Spleen (tissue), 11 donors: Measurements from ENCODE around the gene ZMIZ2. TPM values are rescaled to one million over a fixed set of nuclear protein-coding genes. Genes with fewer than 3 reads are reported as not detected.
"Not testable (repeated sequence)": the region's sequence is repeated elsewhere in the genome, so short reads cannot be mapped to it uniquely, and the experiment has no call there.

Experiments used
- DNase-seq: peaks from one replicate; pipeline ENCODE4 v3.0.0-alpha.2; 2020
- H3K27ac ChIP-seq, 8 donors: fragments of 200-600 bp; sonication (generic) in 7 of 8; 1 replicate in 4 of 8; 2 replicates in 4 of 8; pipeline versions ENCODE4 v1.5.0 to v1.8.0; 2016 to 2021; ENCODE audit warnings: inconsistent platforms in 4 of 8, mild to moderate bottlenecking in 4 of 8, moderate library complexity in 1 of 8
- H3K27me3 ChIP-seq, 7 donors: fragments of 200-600 bp; sonication (generic) in 6 of 7; replicated peaks in 1 of 7; 1 replicate in 4 of 7; 2 replicates in 3 of 7; pipeline versions ENCODE4 v1.5.0 to v1.8.0; 2016 to 2021; ENCODE audit warnings: inconsistent platforms in 3 of 7, mild to moderate bottlenecking in 1 of 7
- H3K36me3 ChIP-seq, 6 donors: fragments of 200-600 bp; sonication (generic) in 5 of 6; 1 replicate in 4 of 6; 2 replicates in 2 of 6; pipeline versions ENCODE4 v1.5.0 to v1.8.0; 2016 to 2021; ENCODE audit warnings: inconsistent platforms in 2 of 6
- H3K4me1 ChIP-seq, 6 donors: fragments of 200-600 bp; sonication (generic) in 5 of 6; 1 replicate in 3 of 6; 2 replicates in 3 of 6; pipeline versions ENCODE4 v1.5.0 to v1.8.0; 2016 to 2021; ENCODE audit warnings: inconsistent platforms in 3 of 6
- H3K4me3 ChIP-seq, 8 donors: fragments of 200-600 bp; sonication (generic) in 7 of 8; 1 replicate in 4 of 8; 2 replicates in 4 of 8; pipeline versions ENCODE4 v1.5.0 to v1.8.0; 2016 to 2021; ENCODE audit warnings: inconsistent platforms in 4 of 8, mild to moderate bottlenecking in 4 of 8, moderate library complexity in 2 of 8
- H3K9me3 ChIP-seq, 8 donors: fragments of 200-600 bp; sonication (generic) in 7 of 8; 1 replicate in 4 of 8; 2 replicates in 4 of 8; pipeline versions ENCODE4 v1.5.0 to v1.8.0; 2016 to 2021; ENCODE audit warnings: inconsistent platforms in 4 of 8
- POLR2A ChIP-seq, 3 donors: fragments of 450-650 bp; IDR thresholded peaks; one replicate each; pipeline ENCODE4 v1.5.1; 2017; ENCODE audit warnings: antibody characterized with exemption in 3 of 3, mild to moderate bottlenecking in 1 of 3
- POLR2AphosphoS5 ChIP-seq, 3 donors: sonication (generic); formaldehyde crosslinking; IDR thresholded peaks; one replicate each; pipeline ENCODE4 v1.5.1; 2017; ENCODE audit warnings: antibody characterized with exemption in 3 of 3
- WGBS, 5 donors: extraction: QIAGEN DNeasy Blood & Tissue Kit in 3 of 5; methylation state at CpG; one replicate each; pipeline versions ENCODE4 v1.1.5 to v1.1.7; 2013 to 2018; 5-methylcytosine and 5-hydroxymethylcytosine counted together
- intact Hi-C: fragments of 100-400 bp; cut with DNase I; formaldehyde crosslinking; loops from one replicate; pipeline ENCODE4 v1.15.0; 2023; ENCODE audit warnings: low total_unique reads
- polyA plus RNA-seq, 3 donors: library from polyadenylated mRNA; stranded (reverse); fragments of 200-250 nt; gene quantifications; one replicate each; pipeline ENCODE4 v1.2.1, GENCODE V29; 2013
- total RNA-seq, 7 donors: library from RNA; depleted of rRNA in 3 of 7; stranded (reverse); fragments of >200 nt in 3 of 7; fragmentation: NEBNext Ultra II Directional in 4 of 7; extraction: Animal tissue kit (Norgen Biotek cat#: 25700) in 4 of 7; gene quantifications; one replicate each; pipeline versions ENCODE4 v1.1.0 to v1.2.1, GENCODE V29; 2016 to 2021
- TF ChIP-seq, protein P1 (sequence below), 11 experiments: fragments of 200-600 bp in 7 of 11; fragments of 450-650 bp in 4 of 11; sonication (generic) in 4 of 11; IDR thresholded peaks in 8 of 11; conservative IDR thresholded peaks in 3 of 11; 1 replicate in 7 of 11; 2 replicates in 4 of 11; pipeline versions ENCODE4 v1.4.0 to v1.8.0; 2016 to 2021; ENCODE audit warnings: antibody characterized with exemption in 11 of 11, inconsistent platforms in 4 of 11, mild to moderate bottlenecking in 1 of 11
- donor health status: healthy with polysubstance abuse.
- donor health status: DM: no; HTN: no; CAD: no; lungs with moderate emphysema.
- donor health status: DM: no; HTN: no; CAD: no.
- donor health status: Bipolar disorder and iron deficiency.
- donor health status: healthy.
- donor health status: DM: no; HTN: no; CAD: no.
- donor health status: DM: yes; HTN: yes; CAD: no.

The ZMIZ2 gene
- total and polyA plus RNA-seq, 10 donors, result 27.7 to 160 (median 84.1) TPM

- intact Hi-C loops, result loop anchor here (5.0 kb wide), 1 partner anchor 53 kb away; the partner anchor contains the start of gene ZMIZ2
- Histone ChIP-seq H3K27ac (no peak overlapping the region), H3K27me3 (no peaks in the 10 kb centered on the region), H3K9me3 (no peaks in the 10 kb centered on the region), H3K4me1 (peaks cover 22 to 50% (median 39%) of the 10 kb centered on the region in 6 donors), H3K4me3 (no peak overlapping the region), H3K36me3 (peaks cover 0 to 66% (median 61%) of the 10 kb centered on the region in 6 donors)
- WGBS, 5 donors, result 69 to 90% (median 80%) methylated on average over 4 of the region's 4 CpGs
- TF ChIP-seq POLR2A (IDR thresholded peaks at IDR 0.05), result no peak
- no peak for TF ChIP-seq POLR2AphosphoS5 (IDR thresholded peaks at IDR 0.05)
- TF ChIP-seq, protein P1, sequence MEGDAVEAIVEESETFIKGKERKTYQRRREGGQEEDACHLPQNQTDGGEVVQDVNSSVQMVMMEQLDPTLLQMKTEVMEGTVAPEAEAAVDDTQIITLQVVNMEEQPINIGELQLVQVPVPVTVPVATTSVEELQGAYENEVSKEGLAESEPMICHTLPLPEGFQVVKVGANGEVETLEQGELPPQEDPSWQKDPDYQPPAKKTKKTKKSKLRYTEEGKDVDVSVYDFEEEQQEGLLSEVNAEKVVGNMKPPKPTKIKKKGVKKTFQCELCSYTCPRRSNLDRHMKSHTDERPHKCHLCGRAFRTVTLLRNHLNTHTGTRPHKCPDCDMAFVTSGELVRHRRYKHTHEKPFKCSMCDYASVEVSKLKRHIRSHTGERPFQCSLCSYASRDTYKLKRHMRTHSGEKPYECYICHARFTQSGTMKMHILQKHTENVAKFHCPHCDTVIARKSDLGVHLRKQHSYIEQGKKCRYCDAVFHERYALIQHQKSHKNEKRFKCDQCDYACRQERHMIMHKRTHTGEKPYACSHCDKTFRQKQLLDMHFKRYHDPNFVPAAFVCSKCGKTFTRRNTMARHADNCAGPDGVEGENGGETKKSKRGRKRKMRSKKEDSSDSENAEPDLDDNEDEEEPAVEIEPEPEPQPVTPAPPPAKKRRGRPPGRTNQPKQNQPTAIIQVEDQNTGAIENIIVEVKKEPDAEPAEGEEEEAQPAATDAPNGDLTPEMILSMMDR (IDR thresholded peaks at IDR 0.05 in 8 of 11, conservative IDR thresholded peaks at IDR 0.05 in 3 of 11), result no peak
- no peak for DNase-seq
These were observed 51.3 kb downstream of the ZMIZ2 start for GRCh38 chr7:44799939-44800338.

- WGBS, 5 donors, result 84 to 94% (median 92%) methylated on average over 5 of the region's 5 CpGs
- H3K4me1 ChIP-seq, result peaks cover 15 to 38% (median 29%) of the 10 kb centered on the region in 6 donors
- H3K36me3 ChIP-seq, result peaks cover 0 to 73% (median 65%) of the 10 kb centered on the region in 6 donors
- no peaks in the 10 kb centered on the region for H3K27me3 ChIP-seq
- DNase-seq, result no peak
- no peak overlapping the region for H3K27ac ChIP-seq
- no peaks in the 10 kb centered on the region for H3K9me3 ChIP-seq
- intact Hi-C loops, result no loop called here
- TF ChIP-seq POLR2AphosphoS5 (IDR thresholded peaks at IDR 0.05) (peak in 1 of 3 donors; percentile 17), POLR2A (IDR thresholded peaks at IDR 0.05) (no peak)
- TF ChIP-seq, protein P1 (IDR thresholded peaks at IDR 0.05 in 8 of 11, conservative IDR thresholded peaks at IDR 0.05 in 3 of 11), result no peak
- no peak overlapping the region for H3K4me3 ChIP-seq
These were observed 53.2 kb downstream of the ZMIZ2 start for GRCh38 chr7:44801890-44802289.

GRCh38 chr7:44802418-44803025 lies 53.9 kb downstream of the ZMIZ2 start:
- H3K4me3 ChIP-seq, result no peak overlapping the region
- H3K36me3 ChIP-seq, result peaks cover 0 to 73% (median 65%) of the 10 kb centered on the region in 6 donors
- H3K27me3 ChIP-seq, result no peaks in the 10 kb centered on the region
- H3K4me1 ChIP-seq, result peaks cover 15 to 36% (median 28%) of the 10 kb centered on the region in 6 donors
- TF ChIP-seq POLR2A (IDR thresholded peaks at IDR 0.05) (no peak), POLR2AphosphoS5 (IDR thresholded peaks at IDR 0.05) (no peak)
- TF ChIP-seq, protein P1 (IDR thresholded peaks at IDR 0.05 in 8 of 11, conservative IDR thresholded peaks at IDR 0.05 in 3 of 11), result no peak
- no peaks in the 10 kb centered on the region for H3K9me3 ChIP-seq
- WGBS, 5 donors, result 89 to 98% (median 94%) methylated on average over 5 of the region's 5 CpGs
- no peak overlapping the region for H3K27ac ChIP-seq
- no peak for DNase-seq
- intact Hi-C loops, result no loop called here

- H3K27me3 ChIP-seq, DNase-seq, H3K9me3 ChIP-seq, H3K4me3 ChIP-seq, intact Hi-C loops, H3K27ac ChIP-seq: not testable (repeated sequence)
- H3K4me1 ChIP-seq, result peaks cover 4 to 21% (median 13%) of the 10 kb centered on the region in 6 donors
- WGBS, 5 donors, result 85 to 96% (median 91%) methylated on average over 10 of the region's 10 CpGs
- peaks cover 0 to 67% (median 63%) of the 10 kb centered on the region in 6 donors for H3K36me3 ChIP-seq
These were observed 55.3 kb downstream of the ZMIZ2 start for GRCh38 chr7:44803828-44804519.
